KMS-11 (cell line): Measurements from ENCODE around the gene PEX3.
A peak's percentile ranks its signal among the peaks of the same experiment; 100 is the strongest.
"Not testable (repeated sequence)": the region's sequence is repeated elsewhere in the genome, so short reads cannot be mapped to it uniquely, and the experiment has no call there.

Experiments
- H2AFZ ChIP-seq: fragments of 200-600 bp; sonication (generic); 2 replicates; pipeline ENCODE4 v1.6.1; 2016; ENCODE audit warnings: antibody characterized with exemption, mixed run types, low read depth
- H3K27ac ChIP-seq: fragments of 200-600 bp; sonication (generic); 2 replicates; pipeline ENCODE4 v1.6.1; 2016; ENCODE audit warnings: mild to moderate bottlenecking, mixed run types
- H3K27me3 ChIP-seq: fragments of 200-600 bp; sonication (generic); 2 replicates; pipeline ENCODE4 v1.6.1; 2017; ENCODE audit warnings: mild to moderate bottlenecking, low read depth, mixed run types, moderate library complexity; ENCODE audit not compliant: insufficient read depth
- H3K36me3 ChIP-seq: fragments of 200-600 bp; sonication (generic); 2 replicates; pipeline ENCODE4 v1.6.1; 2017; ENCODE audit warnings: mild to moderate bottlenecking, mixed run types; ENCODE audit not compliant: insufficient read depth
- H3K4me1 ChIP-seq: fragments of 200-600 bp; sonication (generic); 2 replicates; pipeline ENCODE4 v1.6.1; 2016; ENCODE audit warnings: mild to moderate bottlenecking, low read depth, mixed run types; ENCODE audit not compliant: poor library complexity, severe bottlenecking
- H3K4me2 ChIP-seq: fragments of 200-600 bp; sonication (generic); 2 replicates; pipeline ENCODE4 v1.7.0; 2016; ENCODE audit warnings: mild to moderate bottlenecking, mixed run types
- H3K4me3 ChIP-seq: fragments of 200-600 bp; sonication (generic); IDR thresholded peaks from 2 replicates; pipeline ENCODE4 v1.6.1; 2017; ENCODE audit warnings: low read depth, low read length, mixed read lengths; ENCODE audit not compliant: insufficient read depth
- H3K79me2 ChIP-seq: fragments of 200-600 bp; sonication (generic); 2 replicates; pipeline ENCODE4 v1.6.1; 2016; ENCODE audit warnings: low read depth, mixed run types; ENCODE audit not compliant: insufficient read depth
- H3K9ac ChIP-seq: fragments of 200-600 bp; sonication (generic); 2 replicates; pipeline ENCODE4 v1.6.1; 2016; ENCODE audit warnings: mild to moderate bottlenecking, mixed run types
- H4K20me1 ChIP-seq: fragments of 200-600 bp; sonication (generic); 2 replicates; pipeline ENCODE4 v1.6.1; 2016; ENCODE audit warnings: mild to moderate bottlenecking, mixed run types; ENCODE audit not compliant: insufficient read depth
- CTCF ChIP-seq: fragments of 200-600 bp; sonication (generic); conservative IDR thresholded peaks from 2 replicates; pipeline ENCODE4 v1.6.1; 2017; ENCODE audit warnings: low read depth, mild to moderate bottlenecking, antibody characterized with exemption, low read length, moderate library complexity, mixed read lengths

PEX3 gene

GRCh38 chr6:143507358-143508145 lies 56.9 kb downstream of the PEX3 start:
- Histone ChIP-seq H3K79me2 (0 out of 2 replicates have a peak, but pooled peaks cover 5% of the 10 kb centered on the region), H3K4me2 (no peak overlapping the region), H3K27me3 (no peaks in the 10 kb centered on the region), H3K9ac (no peak overlapping the region), H3K4me3 (no peak overlapping the region), H2AFZ (no peak overlapping the region), H3K36me3 (no peaks in the 10 kb centered on the region), H4K20me1 (no peaks in the 10 kb centered on the region), H3K27ac (no peak overlapping the region), H3K4me1 (peaks cover 5% of the 10 kb centered on the region)
- TF ChIP-seq CTCF = no peak

DNA sequence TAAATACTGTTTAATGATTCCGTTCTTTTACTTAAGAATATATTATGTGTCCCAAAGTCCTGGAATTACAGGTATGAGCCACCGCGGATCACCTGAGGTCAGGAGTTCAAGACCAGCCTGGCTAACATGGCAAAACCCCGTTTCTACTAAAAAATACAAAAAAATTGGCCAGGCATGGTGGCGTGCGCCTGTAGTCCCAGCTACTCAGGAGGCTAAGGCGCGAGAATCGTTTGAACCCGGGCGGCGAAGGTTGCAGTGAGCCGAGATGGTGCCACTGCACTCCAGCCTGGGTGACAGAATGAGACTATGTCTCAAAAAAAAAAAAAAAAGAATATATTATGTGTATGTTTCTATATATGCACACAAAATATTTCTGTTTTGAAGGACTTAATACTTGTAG lies 59.7 kb downstream of the PEX3 start:
- H3K27ac ChIP-seq, H3K27me3 ChIP-seq, H3K4me1 ChIP-seq, H3K9ac ChIP-seq, H3K36me3 ChIP-seq, H3K79me2 ChIP-seq, H4K20me1 ChIP-seq, H2AFZ ChIP-seq: not testable (repeated sequence)
- H3K4me3 ChIP-seq = peak overlapping the region; percentile 46
- peak overlapping the region; percentile 30 for H3K4me2 ChIP-seq

- H3K4me3 ChIP-seq = peak within 1 kb of the TSS; percentile 46
- TF ChIP-seq CTCF = no peak
- no peaks in the 10 kb centered on the region for H3K27me3 ChIP-seq
- peaks cover 5% of the 10 kb centered on the region for H3K4me1 ChIP-seq
- H3K79me2 ChIP-seq = 0 out of 2 replicates have a peak, but pooled peaks cover 5% of the 10 kb centered on the region
- H3K9ac ChIP-seq = peak within 1 kb of the TSS; percentile 90
- no peaks in the 10 kb centered on the region for H4K20me1 ChIP-seq
- H3K4me2 ChIP-seq = peak within 1 kb of the TSS; percentile 79
- H2AFZ ChIP-seq = peak within 1 kb of the TSS; percentile 53
- no peaks in the 10 kb centered on the region for H3K36me3 ChIP-seq
- peak within 1 kb of the TSS; percentile 76 for H3K27ac ChIP-seq
Measured at GRCh38 chr6:143510991-143511891, 60.6 kb downstream of the PEX3 start, which contains the start of gene FUCA2. Gene FUCA2 (minus strand): TSS chr6:143511720. CDS start chr6:143511634, 86 bp downstream.

- no peak overlapping the region for H3K4me3 ChIP-seq
- TF ChIP-seq CTCF = peak; percentile 62
- H3K4me1 ChIP-seq = peaks cover 11% of the 10 kb centered on the region
- no peak overlapping the region for H2AFZ ChIP-seq
- H3K27me3 ChIP-seq = no peaks in the 10 kb centered on the region
- no peak overlapping the region for H3K27ac ChIP-seq
- H3K4me2 ChIP-seq = no peak overlapping the region
- no peak overlapping the region for H3K9ac ChIP-seq
- H3K36me3 ChIP-seq = no peaks in the 10 kb centered on the region
- no peaks in the 10 kb centered on the region for H4K20me1 ChIP-seq
- 0 out of 2 replicates have a peak, but pooled peaks cover 5% of the 10 kb centered on the region for H3K79me2 ChIP-seq
Measured at GRCh38 chr6:143513410-143513809, 62.8 kb downstream of the PEX3 start.
